Measurements from ENCODE around the gene TAF4. TPM values are rescaled to one million over a fixed set of nuclear protein-coding genes. Genes with fewer than 3 reads are reported as not detected.

Gene TAF4
- total and polyA plus RNA-seq, 4 experiments from 2014 or later, result 0.54 to 33.1 (median 17.5) TPM

GRCh38 chr20:61954276-61955021 is 111.2 kb downstream of the TAF4 start:
- Mint-ChIP-seq H3K27ac (no peak overlapping the region), H3K9me3 (peaks cover 0 to 1% (median 0%) of the 10 kb centered on the region in 8 donors), H3K4me3 (no peak overlapping the region), H3K4me1 (no peaks in the 10 kb centered on the region), H3K27me3 (peaks cover 5 to 14% of the 10 kb centered on the region in 2 donors), H3K36me3 (no peaks in the 10 kb centered on the region)
- DNase-seq, result no peak
- Histone ChIP-seq H3K4me1 (ENCODE audit: insufficient read depth, low read length) (no peaks in the 10 kb centered on the region), H3K4me3 (ENCODE audit: low read length in 2 of 2) (no peak overlapping the region), H3K27ac (ENCODE audit: low read depth, low read length) (no peak overlapping the region), H3K9me3 (ENCODE audit: control insufficient read depth in 1 of 2, low read length in 2 of 2) (no peaks in the 10 kb centered on the region), H3K36me3 (ENCODE audit: insufficient read depth, low read length) (no peaks in the 10 kb centered on the region), H3K27me3 (ENCODE audit: insufficient read depth, low read length) (no peaks in the 10 kb centered on the region)
- intact Hi-C loops (cut with micrococcal nuclease), result no loop called here
- CTCF ChIA-PET (ENCODE audit: partially characterized antibody), result no interaction called here
- POLR2A ChIA-PET (ENCODE audit: partially characterized antibody), result no interaction called here

GRCh38 chr20:61953037-61954021 is 112.4 kb downstream of the TAF4 start:
- Mint-ChIP-seq H3K36me3 (no peaks in the 10 kb centered on the region), H3K27me3 (peaks cover 5 to 14% of the 10 kb centered on the region in 2 donors), H3K9me3 (peaks cover 0 to 3% (median 0%) of the 10 kb centered on the region in 8 donors), H3K4me3 (no peak overlapping the region), H3K27ac (no peak overlapping the region), H3K4me1 (no peaks in the 10 kb centered on the region)
- H3K4me1 ChIP-seq (ENCODE audit: insufficient read depth, low read length), result no peaks in the 10 kb centered on the region
- intact Hi-C loops (cut with micrococcal nuclease), result no loop called here
- DNase-seq, result no peak
- no peaks in the 10 kb centered on the region for H3K9me3 ChIP-seq (ENCODE audit: control insufficient read depth in 1 of 2, low read length in 2 of 2)
- no peaks in the 10 kb centered on the region for H3K36me3 ChIP-seq (ENCODE audit: insufficient read depth, low read length)
- CTCF ChIA-PET (ENCODE audit: partially characterized antibody), result no interaction called here
- H3K27ac ChIP-seq (ENCODE audit: low read depth, low read length), result no peak overlapping the region
- no peak overlapping the region for H3K4me3 ChIP-seq (ENCODE audit: low read length in 2 of 2)
- POLR2A ChIA-PET (ENCODE audit: partially characterized antibody), result no interaction called here
- H3K27me3 ChIP-seq (ENCODE audit: insufficient read depth, low read length), result no peaks in the 10 kb centered on the region

GRCh38 chr20:61951695-61952533 is 113.8 kb downstream of the TAF4 start:
- no peaks in the 10 kb centered on the region for H3K4me1 ChIP-seq (ENCODE audit: insufficient read depth, low read length)
- Mint-ChIP-seq H3K27ac (no peak overlapping the region), H3K4me3 (no peak overlapping the region), H3K36me3 (no peaks in the 10 kb centered on the region), H3K9me3 (peaks cover 0 to 3% (median 0%) of the 10 kb centered on the region in 8 donors), H3K27me3 (peaks cover 3 to 14% of the 10 kb centered on the region in 2 donors), H3K4me1 (no peaks in the 10 kb centered on the region)
- no peaks in the 10 kb centered on the region for H3K27me3 ChIP-seq (ENCODE audit: insufficient read depth, low read length)
- DNase-seq, result no peak
- ChIA-PET CTCF (ENCODE audit: partially characterized antibody) (no interaction called here), POLR2A (ENCODE audit: partially characterized antibody) (no interaction called here)
- H3K36me3 ChIP-seq (ENCODE audit: insufficient read depth, low read length), result no peaks in the 10 kb centered on the region
- H3K9me3 ChIP-seq (ENCODE audit: control insufficient read depth in 1 of 2, low read length in 2 of 2), result no peaks in the 10 kb centered on the region
- intact Hi-C loops (cut with micrococcal nuclease), result no loop called here
- no peak overlapping the region for H3K4me3 ChIP-seq (ENCODE audit: low read length in 2 of 2)
- H3K27ac ChIP-seq (ENCODE audit: low read depth, low read length), result no peak overlapping the region

GRCh38 chr20:61950641-61951071 is 115.0 kb downstream of the TAF4 start:
- H3K36me3 Mint-ChIP-seq, result no peaks in the 10 kb centered on the region
- H3K4me1 ChIP-seq (ENCODE audit: insufficient read depth, low read length), result no peaks in the 10 kb centered on the region
- H3K36me3 ChIP-seq (ENCODE audit: insufficient read depth, low read length), result no peaks in the 10 kb centered on the region
- H3K27me3 Mint-ChIP-seq, result peaks cover 3 to 11% of the 10 kb centered on the region in 2 donors
- H3K27ac Mint-ChIP-seq, result no peak overlapping the region
- no peaks in the 10 kb centered on the region for H3K27me3 ChIP-seq (ENCODE audit: insufficient read depth, low read length)
- no peak overlapping the region for H3K27ac ChIP-seq (ENCODE audit: low read depth, low read length)
- H3K4me1 Mint-ChIP-seq, result no peaks in the 10 kb centered on the region
- POLR2A ChIA-PET (ENCODE audit: partially characterized antibody), result no interaction called here
- intact Hi-C loops (cut with micrococcal nuclease), result no loop called here
- H3K4me3 Mint-ChIP-seq, result no peak overlapping the region
- H3K9me3 Mint-ChIP-seq, result peaks cover 0 to 3% (median 0%) of the 10 kb centered on the region in 8 donors
- DNase-seq, result no peak
- CTCF ChIA-PET (ENCODE audit: partially characterized antibody), result no interaction called here
- no peak overlapping the region for H3K4me3 ChIP-seq (ENCODE audit: low read length in 2 of 2)
- no peaks in the 10 kb centered on the region for H3K9me3 ChIP-seq (ENCODE audit: control insufficient read depth in 1 of 2, low read length in 2 of 2)

GRCh38 chr20:61949714-61950640 is 115.7 kb downstream of the TAF4 start:
- Histone ChIP-seq H3K27ac (ENCODE audit: low read depth, low read length) (no peak overlapping the region), H3K4me3 (ENCODE audit: low read length in 2 of 2) (no peak overlapping the region), H3K4me1 (ENCODE audit: insufficient read depth, low read length) (no peaks in the 10 kb centered on the region), H3K9me3 (ENCODE audit: control insufficient read depth in 1 of 2, low read length in 2 of 2) (no peaks in the 10 kb centered on the region), H3K27me3 (ENCODE audit: insufficient read depth, low read length) (no peaks in the 10 kb centered on the region), H3K36me3 (ENCODE audit: insufficient read depth, low read length) (no peaks in the 10 kb centered on the region)
- POLR2A ChIA-PET (ENCODE audit: partially characterized antibody), result no interaction called here
- Mint-ChIP-seq H3K36me3 (no peaks in the 10 kb centered on the region), H3K27me3 (peaks cover 3 to 9% of the 10 kb centered on the region in 2 donors), H3K4me3 (no peak overlapping the region), H3K27ac (no peak overlapping the region), H3K9me3 (peaks cover 0 to 3% (median 0%) of the 10 kb centered on the region in 8 donors), H3K4me1 (no peaks in the 10 kb centered on the region)
- DNase-seq, result no peak
- intact Hi-C loops (cut with micrococcal nuclease), result no loop called here
- CTCF ChIA-PET (ENCODE audit: partially characterized antibody), result no interaction called here

- Histone ChIP-seq H3K4me3 (ENCODE audit: low read length in 2 of 2) (no peak overlapping the region), H3K27ac (ENCODE audit: low read depth, low read length) (no peak overlapping the region), H3K4me1 (ENCODE audit: insufficient read depth, low read length) (no peaks in the 10 kb centered on the region), H3K36me3 (ENCODE audit: insufficient read depth, low read length) (no peaks in the 10 kb centered on the region), H3K27me3 (ENCODE audit: insufficient read depth, low read length) (no peaks in the 10 kb centered on the region), H3K9me3 (ENCODE audit: control insufficient read depth in 1 of 2, low read length in 2 of 2) (no peaks in the 10 kb centered on the region)
- ChIA-PET POLR2A (ENCODE audit: partially characterized antibody) (no interaction called here), CTCF (ENCODE audit: partially characterized antibody) (no interaction called here)
- H3K27ac Mint-ChIP-seq, result no peak overlapping the region
- H3K4me3 Mint-ChIP-seq, result no peak overlapping the region
- no peaks in the 10 kb centered on the region for H3K36me3 Mint-ChIP-seq
- H3K27me3 Mint-ChIP-seq, result peaks cover 3% of the 10 kb centered on the region in 2 donors
- no peaks in the 10 kb centered on the region for H3K4me1 Mint-ChIP-seq
- DNase-seq, result no peak
- peaks cover 0 to 3% (median 0%) of the 10 kb centered on the region in 8 donors for H3K9me3 Mint-ChIP-seq
- intact Hi-C loops (cut with micrococcal nuclease), result no loop called here
Measured at GRCh38 chr20:61949363-61949713, 116.3 kb downstream of the TAF4 start.
